GM19372 (cell line): ENCODE measurements around the gene CFHR3.
A peak's percentile ranks its signal among the peaks of the same experiment; 100 is the strongest.
"Not testable (repeated sequence)": the region's sequence is repeated elsewhere in the genome, so short reads cannot be mapped to it uniquely, and the experiment has no call there.

ENCODE experiments used
- ATAC-seq: cut with Tn5 transposase; IDR thresholded peaks from one replicate; pipeline ENCODE4 v1.9.1; 2021; ENCODE audit warnings: mild to moderate bottlenecking, low read depth, moderate library complexity; ENCODE audit not compliant: unreplicated experiment

The CFHR3 gene

DNA sequence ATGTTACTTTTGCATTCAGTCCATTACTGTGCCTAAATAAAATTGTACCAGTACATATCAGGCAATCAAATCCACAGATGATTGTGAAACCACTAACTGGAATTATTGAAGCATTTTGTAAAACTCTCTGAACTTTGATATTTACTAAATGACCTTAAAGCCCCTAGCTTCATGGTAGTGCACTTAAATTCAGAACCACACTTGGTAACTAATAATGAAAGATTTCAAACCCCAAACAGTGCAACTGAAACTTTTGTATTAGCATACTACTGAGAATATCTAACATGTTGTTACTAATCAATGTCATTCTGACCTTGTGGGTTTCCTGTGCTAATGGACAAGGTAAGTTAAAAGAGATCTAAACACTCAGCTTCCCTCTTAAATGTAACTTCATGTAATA is at the start of gene CFHR3:
TSS of gene CFHR3 (plus strand) at position 238 of the 400 bp plus-strand sequence. CDS start at position 285, 47 bp downstream.
- no peak for ATAC-seq

DNA sequence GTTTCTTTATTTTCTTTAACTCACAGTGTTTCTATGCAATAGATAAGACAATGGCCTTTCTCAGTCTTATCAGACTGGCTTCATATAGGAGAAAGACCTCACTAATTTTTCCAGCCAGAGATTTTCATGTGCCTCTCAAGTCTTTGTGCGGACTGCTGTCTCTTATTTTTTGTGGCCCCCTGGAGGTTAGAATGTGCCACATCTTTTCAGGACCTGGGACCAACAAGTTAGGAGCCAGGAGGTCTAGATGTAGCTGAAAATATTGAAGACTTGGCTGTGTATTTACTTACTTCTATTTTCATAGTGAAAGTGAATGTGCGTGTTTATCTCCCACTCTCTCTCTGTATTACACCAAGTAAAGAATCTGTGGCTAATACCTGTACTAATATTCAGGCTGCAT is 42.1 kb upstream of the CFHR3 start:
- no peak for ATAC-seq

DNA sequence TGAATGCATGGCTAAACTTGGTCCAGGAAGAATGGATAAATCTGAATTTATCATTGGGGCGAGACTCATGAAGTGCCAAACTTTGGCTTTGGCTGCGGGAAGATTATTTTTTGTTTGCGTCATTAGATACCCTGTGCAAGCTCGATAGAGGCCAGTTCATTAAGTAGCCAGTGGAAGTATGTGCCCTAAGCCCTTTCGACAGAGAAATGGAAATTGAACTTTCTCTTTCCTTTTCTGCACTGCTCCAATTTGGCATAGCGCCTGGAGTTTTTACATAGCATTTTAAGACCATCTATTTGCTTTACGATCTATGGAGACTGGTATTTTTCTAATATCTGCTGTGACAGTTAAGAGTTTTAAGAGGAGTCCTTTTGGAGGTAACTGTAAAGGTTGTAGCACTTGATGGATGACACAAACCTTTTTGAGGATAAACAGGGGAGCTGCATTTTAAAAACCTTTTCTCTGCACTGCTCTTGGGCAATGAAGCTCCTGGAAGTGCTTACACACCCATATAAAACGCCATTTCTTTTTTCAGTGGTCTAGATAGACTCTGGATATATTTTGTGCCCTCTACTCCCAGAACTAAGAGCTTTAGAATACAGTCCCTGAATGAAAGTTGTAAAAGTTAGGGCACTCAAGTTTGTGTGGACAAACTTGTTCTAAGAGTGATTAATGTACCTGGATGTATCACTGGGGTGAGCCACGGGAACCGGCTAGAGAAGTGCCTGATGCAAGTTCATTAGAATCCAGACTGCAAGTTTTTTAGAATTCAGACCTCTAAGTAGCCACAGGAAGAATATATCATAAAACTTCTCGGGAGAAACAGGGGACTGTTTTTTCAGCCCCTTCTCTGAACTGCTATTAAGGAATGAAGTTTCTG is 41.3 kb upstream of the CFHR3 start:
- ATAC-seq = no peak

DNA sequence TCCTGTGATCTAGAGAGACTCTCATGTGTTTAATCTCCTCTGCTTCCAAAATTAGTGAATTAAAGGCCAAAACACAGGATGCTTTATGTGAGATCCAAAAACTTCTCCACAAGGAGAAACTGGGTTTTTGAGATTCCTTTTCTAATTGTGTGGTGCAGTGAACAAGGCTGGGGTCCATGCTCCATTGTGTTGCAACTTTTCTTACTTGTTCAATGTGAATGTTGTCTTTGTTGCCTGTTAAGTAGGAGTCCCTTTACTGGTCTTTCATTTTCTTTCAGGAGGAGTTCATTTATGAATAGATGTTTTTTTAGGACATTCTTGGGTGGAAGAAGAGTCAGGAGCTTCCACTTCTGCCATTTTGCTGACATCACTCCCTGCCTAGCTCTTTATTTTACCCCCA is 40.6 kb upstream of the CFHR3 start:
- ATAC-seq = no peak

DNA sequence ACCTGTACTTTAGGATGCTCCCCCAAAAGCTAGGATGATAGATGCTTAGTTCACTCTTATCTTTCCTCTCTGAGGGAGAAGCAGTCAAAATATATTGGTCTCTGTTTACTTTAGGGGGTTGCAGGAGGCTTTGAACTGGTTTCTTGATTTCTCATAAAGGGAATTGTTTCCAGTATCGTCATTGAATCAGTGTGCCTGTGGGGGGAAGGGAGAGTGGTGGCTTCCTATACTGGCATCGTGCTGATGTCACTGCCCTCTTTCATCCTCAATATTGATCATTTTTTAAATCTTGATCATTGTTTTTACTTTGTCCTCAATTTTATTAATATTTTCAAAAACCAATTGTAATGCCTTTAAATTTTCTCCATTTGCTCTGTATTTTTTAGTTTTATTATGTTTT is 40.2 kb upstream of the CFHR3 start:
- ATAC-seq = no peak

DNA sequence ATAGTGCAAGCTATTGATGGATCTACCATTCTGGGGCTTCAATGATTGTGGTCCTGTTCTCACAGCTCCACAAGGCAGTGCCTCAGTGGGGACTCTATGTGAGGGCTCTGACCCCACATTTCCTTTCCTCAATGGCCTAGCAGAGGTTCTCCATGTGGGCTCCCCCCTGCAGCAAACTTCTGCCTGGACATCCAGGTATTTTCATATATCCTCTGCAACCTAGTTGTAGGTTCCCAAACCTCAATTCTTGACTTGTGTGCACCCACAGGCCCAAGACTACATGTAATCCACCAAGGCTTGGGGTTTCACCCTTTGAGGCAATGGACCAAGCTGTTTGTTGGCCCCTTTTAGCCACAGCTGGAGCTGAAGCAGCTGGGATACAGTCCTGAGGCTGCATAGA is 35.9 kb upstream of the CFHR3 start:
- no peak for ATAC-seq

DNA sequence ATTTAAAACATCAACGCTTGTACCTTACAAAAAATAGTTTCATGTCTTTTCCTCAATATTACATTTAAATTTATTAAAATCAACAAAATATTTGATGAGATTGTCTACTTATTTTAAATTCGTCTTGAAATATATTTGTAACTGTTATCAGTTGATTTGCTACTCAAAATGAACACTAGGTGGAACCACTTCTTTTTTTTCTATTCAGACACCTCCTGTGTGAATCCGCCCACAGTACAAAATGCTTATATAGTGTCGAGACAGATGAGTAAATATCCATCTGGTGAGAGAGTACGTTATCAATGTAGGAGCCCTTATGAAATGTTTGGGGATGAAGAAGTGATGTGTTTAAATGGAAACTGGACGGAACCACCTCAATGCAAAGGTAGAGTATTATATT is 31.4 kb upstream of the CFHR3 start:
- not testable (repeated sequence) for ATAC-seq

DNA sequence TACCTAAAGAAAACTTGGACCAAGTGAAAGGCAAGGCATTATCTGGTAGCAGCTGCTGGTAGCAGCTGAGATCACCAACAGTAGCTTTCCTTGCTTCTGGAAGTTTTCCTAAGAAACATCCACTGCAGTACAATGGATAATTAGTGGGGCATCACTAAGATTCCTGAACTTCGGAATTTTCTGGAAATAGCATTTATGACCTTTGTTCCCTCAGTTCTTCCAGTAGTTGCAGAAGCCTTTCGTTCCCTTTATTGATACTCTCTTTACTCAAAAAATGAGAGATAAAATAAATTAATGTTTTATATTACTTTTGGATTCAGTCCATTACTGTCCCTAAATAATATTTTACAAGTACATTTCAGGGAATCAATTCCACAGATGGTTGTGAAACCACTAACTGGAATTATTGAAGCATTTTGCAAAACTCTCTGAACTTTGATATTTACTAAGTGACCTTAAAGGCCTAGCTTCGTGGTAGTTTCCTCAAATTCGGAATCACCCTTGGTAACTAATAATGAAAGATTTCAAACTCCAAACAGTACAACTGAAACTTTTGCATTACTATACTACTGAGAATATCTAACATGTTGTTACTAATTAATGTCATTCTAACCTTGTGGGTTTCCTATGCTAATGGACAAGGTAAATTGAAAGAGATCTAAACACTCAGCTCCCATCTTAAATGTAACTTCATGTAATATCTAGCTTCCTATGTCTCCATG is 9.5 kb upstream of the CFHR3 start:
- ATAC-seq = not testable (repeated sequence)

DNA sequence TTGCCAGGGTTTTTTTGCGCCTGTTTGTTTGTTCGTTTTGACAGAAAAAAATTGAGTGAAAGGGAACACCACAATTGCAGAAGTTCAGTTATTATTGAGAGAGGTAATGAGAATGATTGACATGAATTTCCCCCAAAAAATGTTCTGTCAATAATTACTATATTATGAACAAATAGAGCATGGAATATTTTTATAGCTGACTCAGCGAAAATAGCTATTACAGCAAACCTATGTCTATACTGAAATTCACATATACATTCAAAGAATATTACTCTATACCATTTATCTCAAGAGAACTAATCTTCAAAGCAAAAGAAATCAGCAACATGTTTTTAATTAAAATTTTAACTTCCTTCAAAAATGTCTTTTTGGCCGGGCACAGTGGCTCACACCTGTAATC is 4.8 kb upstream of the CFHR3 start:
- ATAC-seq = not testable (repeated sequence)

DNA sequence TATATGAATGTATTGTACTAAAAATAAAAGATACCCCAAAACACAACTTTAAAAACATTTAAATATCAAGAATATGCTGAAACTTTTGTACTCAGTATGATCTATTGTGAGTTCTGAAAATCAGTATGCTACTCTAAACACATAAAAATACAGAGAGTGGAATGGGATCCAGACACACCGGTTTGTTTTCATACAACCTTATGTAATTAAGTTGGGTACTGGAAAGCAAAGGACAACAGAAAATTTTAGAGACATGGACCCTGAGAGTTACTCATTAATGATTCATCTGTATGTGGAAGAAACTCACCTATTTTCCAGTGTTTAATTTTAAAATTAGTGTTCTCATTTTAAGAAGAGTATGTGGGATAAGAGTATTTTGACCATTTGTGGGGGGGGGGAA is 927 bp upstream of the CFHR3 start:
- ATAC-seq = no peak

DNA sequence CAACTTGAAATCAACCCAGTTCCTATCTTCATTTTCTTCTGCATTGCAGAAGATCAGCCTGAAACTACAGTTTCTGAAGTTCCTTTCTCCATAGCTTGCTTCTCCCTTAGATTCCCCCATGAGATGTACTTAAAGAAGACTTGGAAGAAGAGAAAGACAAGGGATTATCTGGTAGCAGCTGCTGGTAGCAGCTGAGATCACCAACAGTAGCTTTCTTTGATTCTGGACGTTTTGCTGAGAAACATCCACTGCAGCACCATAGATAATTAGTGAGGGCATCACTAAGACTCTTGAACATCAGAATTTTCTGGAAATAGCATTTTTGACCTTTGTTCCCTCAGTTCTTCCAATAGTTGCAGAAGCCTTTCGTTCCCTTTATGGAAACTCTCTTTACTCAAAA is 465 bp upstream of the CFHR3 start:
- no peak for ATAC-seq

DNA sequence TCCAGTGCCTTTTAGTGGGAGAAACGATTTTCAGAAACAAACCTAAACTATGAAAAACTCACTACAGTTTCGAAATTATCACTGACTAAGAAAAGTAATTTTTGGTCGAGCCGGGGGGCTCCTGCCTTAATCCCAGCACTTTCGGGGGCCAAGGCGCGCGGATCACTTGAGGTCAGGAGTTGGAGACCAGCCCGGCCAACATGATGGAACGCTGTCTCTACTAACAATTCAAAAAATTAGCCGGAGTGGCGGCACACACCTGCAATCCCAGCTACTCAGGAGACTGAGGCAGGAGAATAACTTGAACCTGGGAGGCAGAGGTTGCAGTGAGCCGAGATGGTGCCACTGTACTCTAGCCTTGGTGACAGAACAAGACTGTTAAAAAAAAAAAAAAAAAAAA is 3.0 kb downstream of the CFHR3 start:
- ATAC-seq = no peak

DNA sequence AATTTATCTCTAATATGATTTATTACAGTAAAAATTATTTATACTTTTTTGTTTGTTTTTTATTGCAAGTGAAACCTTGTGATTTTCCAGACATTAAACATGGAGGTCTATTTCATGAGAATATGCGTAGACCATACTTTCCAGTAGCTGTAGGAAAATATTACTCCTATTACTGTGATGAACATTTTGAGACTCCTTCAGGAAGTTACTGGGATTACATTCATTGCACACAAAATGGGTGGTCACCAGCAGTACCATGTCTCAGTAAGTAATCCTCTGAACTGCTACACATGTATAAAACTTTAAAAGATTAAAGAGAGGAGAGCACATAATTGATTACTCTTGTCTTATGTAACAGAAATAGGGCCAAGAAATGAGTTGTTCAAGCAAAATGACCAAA is 4.5 kb downstream of the CFHR3 start:
- ATAC-seq = no peak

DNA sequence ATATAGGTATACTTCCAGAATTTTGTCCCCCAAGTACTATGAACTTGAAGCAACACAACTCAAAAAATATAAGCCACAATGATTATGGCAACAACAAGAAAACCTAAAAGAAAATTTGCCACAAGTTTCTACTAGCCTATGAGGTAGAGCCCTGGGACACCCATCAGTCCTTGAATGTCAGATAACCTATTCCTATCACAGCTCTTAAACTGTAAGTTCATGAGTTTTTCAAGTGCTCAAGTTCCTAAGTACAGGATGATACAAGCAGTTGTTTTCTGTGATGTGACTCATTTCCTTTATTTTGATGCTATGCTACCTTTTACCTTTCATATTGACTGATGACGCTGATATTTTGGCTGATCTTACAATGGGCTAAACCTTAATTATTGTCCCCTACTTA is 16.6 kb downstream of the CFHR3 start:
- ATAC-seq = not testable (repeated sequence)

DNA sequence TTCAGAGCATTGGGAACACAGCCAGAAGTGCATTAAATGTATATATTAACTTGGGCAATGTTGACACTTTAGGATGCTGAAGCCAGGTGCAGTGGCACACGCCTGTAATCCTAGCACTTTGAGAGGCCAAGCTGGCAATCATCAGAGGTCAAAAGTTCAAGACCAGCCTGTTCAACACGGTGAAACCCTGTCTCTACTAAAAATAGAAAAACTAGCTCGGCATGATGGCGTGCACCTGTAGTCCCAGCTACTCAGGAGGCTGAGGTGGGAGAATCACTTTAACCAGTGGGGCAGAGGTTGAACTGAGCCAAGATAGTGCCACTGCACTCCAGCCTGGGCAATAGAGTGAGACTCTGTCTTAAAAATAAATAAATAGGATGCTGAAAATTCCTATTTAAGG is 19.5 kb downstream of the CFHR3 start:
- ATAC-seq = not testable (repeated sequence)

DNA sequence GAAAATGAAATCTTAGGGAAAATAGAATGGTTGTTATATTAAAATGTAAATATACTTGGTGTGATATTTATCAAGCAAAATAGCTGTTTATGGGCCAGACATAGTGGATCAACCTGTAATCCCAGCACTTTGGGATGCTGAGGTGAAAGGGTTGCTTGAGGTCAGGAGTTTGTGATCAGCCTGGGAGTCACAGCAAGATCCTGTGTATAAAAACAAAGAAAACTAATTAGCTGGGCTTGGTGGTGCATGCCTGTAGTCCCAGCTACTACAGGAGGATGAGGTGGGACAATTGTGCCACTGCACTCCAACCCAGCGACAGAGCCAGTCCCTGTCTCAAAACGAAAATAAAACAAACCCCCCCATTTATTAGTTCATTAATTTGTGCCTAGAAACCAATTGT is 23.3 kb downstream of the CFHR3 start:
- no peak for ATAC-seq

DNA sequence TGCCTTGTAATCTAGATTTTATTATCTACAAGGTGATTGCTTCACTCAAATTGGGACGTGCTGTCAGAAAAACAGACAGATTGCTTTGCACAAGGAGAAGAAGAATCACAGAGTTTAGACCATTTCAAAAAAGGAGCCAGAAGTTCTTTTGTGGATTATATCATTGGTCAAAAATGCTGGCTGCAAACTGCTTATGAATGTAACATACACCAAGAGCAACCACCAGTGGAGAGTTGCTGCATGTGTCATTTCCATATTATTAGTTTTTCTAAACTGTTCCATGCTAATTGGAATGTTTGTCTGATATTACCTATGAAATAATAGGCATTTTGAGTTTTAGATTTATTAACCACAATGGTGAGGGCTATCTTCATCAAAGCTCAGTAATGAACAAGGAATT is 27.3 kb downstream of the CFHR3 start:
- not testable (repeated sequence) for ATAC-seq

DNA sequence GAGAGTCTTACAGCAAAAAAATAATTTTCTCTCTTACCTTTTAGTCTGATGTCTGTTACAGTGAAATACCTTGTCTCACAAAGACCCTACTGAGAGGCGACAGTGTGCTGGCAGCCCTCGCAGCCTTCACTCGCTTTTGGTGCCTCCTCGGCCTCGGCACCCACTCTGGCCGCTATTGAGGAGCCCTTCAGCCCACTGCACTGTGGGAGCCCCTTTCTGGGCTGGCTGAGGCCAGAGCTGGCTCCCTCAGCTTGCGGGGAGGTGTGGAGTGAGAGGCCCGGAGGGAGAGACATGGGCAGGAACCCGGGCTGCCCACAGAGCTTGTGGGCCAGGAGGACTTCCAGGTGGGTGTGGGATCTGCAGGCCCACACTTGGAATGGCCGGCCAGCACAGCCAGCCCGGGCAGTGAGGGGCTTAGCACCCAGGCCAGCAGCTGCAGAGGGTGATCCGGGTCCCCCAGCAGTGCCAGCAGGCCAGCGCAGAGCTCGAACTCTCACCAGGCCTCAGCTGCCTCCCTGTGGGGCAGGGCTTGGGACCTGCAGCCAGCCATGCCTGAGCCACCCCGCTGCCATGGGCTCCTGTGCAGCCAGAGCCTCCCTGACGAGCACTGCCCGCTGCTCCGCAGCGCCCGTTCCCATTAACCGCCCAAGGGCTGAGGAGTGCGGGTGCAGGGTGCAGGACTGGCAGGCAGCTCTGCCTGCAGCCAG is 34.0 kb downstream of the CFHR3 start:
- ATAC-seq = no peak

DNA sequence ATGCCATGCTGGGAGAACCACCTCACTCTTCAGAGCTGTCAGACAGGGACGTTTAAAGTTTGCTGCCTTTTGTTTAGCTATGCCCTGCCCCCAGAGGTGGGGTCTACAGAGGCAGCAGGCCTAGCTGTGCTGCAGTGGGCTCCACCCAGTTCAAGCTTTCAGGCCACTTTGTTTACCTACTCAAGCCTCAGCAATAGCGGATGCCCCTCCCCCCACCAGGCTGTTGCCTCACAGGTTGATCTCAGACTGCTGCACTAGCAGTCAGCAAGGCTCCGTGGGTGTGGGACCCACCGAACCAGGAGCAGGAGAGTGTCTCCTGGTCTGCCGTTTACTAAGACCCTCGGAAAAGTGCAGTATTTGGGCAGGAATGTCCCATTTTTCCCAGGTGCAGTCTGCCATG is 42.8 kb downstream of the CFHR3 start:
- not testable (repeated sequence) for ATAC-seq

DNA sequence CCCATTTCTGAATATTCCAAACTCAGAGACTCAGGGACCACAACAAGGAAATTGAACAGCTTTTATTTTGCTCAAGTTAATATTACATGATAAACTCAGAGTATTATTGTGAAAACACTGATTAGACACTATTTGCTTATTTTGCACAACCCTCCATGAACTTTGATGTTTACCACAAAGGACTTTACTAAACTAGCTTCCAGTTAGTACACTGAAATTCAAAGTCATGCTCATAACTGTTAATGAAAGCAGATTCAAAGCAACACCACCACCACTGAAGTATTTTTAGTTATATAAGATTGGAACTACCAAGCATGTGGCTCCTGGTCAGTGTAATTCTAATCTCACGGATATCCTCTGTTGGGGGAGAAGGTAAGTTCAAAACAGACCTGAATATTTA is 44.9 kb downstream of the CFHR3 start, which contains the start of gene CFHR1:
TSS of gene CFHR1 (plus strand) at position 201 of the 400 bp plus-strand sequence. CDS start at position 315, 114 bp downstream.
- not testable (repeated sequence) for ATAC-seq

DNA sequence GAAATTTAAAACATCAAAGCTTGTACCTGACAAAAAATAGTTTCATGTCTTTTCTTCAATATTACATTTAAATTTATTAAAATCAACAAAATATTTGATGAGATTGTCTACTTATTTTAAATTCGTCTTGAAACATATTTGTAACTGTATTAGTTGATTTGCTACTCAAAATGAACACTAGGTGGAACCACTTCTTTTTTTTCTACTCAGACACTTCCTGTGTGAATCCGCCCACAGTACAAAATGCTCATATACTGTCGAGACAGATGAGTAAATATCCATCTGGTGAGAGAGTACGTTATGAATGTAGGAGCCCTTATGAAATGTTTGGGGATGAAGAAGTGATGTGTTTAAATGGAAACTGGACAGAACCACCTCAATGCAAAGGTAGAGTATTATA is 53.2 kb downstream of the CFHR3 start:
- peak; percentile 96 for ATAC-seq
